Fibroblast of skin of left biceps (primary cell): ENCODE measurements around the gene HDDC2.
"Not testable (repeated sequence)": the region's sequence is repeated elsewhere in the genome, so short reads cannot be mapped to it uniquely, and the experiment has no call there.

Experiments used
- DNase-seq, 2 experiments: peaks; one replicate each; pipeline ENCODE4 v3.0.0-alpha.2; 2013; ENCODE audit warnings: low read depth in 2 of 2

Gene HDDC2

DNA sequence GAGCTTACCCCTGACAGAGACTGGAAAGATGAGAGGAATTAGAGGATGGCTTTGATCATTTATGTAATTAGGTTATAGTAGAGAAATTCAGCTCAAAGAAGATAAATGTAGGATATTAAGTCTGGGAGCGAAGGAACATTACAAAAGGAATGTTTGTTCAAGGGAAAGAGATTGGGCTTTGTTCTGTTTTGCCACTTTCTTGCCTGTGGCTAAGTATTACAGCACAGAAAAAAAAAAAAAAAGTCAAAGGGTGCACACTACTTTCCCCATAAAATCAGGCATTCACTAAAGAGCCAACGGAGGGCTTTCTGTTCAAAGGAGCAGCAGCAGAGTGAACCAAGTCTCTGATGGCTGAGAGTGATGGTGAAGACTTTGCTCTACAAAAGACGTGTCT, 5.0 kb upstream of the HDDC2 start:
- no peak for DNase-seq

DNA sequence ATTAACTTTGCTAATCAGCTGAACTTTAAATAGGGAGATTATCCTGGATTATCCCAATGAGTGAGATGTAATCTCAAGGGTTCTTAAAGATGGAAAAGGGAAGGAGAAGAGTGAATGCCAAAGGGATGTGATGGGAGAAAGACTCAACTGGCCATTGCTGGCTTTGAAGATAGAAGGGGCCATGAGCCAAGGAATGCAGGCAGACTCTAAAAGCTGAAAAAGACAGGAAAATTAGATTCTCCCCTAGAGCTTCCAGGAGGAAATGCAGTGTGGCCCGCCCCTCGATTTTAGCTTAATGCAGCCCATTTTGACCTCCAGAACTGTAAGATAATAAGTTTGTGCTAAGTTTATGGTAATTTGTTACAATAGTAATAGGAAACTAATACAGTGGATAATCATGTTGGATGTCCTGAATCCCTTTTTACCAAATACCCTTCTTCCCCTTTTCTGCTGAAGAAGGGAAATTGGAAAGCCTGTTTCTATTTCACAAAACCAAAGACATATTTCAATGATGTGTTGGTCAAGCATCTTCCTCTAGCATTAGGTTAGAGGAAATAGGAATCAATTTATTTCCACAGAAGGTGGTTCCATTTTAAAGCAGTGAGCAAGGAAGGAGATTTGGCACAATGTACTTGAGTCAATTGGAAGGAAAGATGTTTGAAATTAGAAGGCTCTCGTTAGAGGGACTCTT, 3.3 kb upstream of the HDDC2 start:
- no peak for DNase-seq

DNA sequence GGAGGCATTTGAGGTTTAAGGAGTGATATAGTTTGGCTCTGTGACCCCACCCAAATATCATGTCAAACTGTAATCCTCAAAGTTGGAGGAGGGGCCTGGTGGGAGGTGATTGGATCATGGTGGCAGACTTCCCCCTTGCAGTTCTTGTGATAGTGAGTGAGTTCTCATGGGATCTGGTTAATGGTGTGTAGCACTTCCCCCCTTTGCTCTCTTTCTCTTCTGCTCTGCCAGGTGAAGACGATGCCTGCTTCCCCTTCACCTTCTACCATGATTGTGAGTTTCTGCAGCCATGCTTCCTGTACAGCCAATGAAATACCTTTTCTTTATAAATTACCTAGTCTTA, 1.7 kb upstream of the HDDC2 start:
- DNase-seq, result no peak

DNA sequence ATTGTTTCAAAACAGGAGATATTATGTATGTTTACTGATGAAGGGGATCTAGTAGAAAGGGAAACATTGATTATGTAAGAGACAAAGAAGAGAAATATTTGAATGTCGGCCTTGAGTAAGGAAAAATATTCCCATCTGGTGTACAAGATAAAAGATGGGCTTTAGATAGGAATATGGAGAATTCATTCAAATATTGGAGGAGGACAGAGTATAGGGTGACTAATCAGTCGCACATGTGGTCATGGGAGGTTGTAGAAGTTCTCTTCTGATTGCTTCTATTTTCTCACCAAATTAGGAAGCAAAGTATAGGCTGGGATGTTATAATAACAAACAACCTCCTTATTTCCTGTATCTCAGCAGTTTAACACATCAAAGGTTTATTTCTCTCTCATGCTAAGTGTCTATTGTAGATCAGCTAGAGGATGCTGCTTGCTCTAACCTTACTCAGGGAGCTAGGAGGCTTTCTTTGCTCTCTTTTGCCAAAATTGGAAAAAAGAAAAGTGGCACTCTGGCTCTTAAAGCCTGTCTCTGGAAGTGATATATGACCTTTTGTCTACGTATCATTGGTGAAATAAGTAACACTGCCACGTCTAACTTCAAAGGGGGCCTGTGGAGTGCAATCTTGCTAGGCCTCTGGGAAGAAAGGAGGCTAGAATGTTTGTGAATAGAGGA, 1.2 kb upstream of the HDDC2 start:
- DNase-seq, result peak; percentile 18 to 22

DNA sequence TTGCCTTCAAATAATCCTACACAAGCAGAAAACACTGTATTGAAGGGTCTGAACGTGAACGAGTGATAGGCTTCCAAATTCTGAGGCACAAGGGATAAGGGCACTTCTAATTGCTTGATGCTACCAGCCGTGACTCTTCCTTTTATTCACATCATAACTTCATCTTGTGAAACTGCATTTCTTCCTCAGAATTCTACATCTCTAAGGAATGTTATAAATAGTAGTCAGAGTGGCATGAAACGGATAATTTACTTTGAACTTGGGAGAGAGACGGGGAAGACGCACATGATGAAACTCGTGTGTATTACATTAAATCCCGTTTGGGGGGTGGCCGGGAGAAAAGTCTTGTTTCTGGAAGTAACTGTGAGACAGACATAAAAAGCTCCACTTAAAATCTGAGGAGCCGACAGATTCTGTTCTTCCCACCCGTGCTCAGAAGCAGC, 754 bp downstream of the HDDC2 start:
- peak; percentile 5 to 19 for DNase-seq

DNA sequence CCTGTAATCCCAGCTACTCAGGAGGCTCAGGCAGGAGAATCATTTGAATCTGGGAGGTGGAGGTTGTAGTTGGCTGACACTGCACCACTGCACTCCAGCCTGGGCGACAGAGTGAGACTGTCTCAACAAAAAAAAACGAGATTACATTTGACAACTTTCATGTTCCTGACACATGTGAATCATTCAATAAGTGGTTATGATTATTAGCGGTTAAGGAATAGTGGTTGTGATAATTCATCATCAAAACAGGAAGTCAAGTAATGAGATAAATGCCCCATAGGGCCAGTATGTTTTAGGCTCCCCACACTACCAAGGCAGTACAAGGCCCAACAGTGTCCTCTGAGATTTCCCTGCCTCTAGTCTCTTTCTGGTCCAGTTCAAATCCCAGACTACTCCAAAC, 2.5 kb downstream of the HDDC2 start:
- no peak for DNase-seq

DNA sequence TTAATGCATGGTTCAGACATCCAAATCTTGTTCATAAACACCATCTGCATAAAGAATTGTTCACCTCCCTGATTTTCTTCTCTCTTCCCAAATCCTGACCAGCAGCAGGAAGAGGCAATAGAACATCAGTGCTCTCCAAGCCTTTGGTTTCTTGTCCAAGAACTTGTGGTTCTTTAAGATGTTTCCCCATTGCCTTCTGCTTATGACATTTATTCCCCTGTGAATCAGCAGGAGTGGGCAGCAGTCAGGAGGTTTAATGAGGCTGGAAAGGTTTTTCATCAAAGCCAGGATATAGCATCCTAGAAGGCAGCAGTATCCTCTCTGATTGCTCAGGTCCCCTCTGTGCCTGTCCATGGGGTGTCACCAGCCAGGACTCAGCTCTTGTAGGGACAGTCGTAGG, 5.3 kb downstream of the HDDC2 start:
- no peak for DNase-seq

DNA sequence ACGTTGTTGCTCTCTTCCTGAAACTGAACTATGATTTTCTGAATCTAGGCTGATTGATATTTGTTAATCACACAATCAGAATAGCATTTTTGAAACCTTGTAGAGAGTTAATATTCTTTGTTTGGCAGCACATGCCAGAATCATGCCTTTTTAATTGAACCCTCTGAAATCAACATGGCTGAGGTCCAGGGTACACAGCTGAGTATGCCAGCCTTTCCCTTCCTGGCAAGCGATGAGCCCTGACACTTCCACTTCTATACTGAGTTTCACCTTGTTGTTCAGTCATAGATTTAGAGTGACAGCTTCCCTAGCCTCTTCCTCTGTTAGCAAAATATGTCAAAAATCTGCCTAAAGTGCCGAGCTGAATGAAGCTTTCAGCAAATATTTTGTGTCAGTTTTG, 6.8 kb downstream of the HDDC2 start:
- DNase-seq, result no peak

DNA sequence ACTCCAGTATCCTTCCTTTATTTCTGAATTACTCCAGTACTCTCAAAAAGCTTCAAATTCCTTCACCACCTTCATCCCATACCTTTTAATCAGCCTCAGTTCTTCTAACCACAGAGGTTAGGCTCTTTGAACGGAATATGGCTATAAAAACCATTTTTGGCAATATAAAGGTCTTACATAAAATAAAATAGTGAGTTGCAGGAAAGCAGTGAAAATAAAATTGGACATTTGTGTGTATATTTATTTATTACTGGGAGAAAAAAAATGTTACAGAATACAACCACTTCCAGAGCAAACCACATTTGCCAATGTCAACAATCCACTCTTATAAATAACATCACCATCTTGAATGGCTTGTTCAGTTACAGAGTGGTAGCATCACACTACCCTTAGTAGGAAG, 7.7 kb downstream of the HDDC2 start:
- DNase-seq, result no peak

DNA sequence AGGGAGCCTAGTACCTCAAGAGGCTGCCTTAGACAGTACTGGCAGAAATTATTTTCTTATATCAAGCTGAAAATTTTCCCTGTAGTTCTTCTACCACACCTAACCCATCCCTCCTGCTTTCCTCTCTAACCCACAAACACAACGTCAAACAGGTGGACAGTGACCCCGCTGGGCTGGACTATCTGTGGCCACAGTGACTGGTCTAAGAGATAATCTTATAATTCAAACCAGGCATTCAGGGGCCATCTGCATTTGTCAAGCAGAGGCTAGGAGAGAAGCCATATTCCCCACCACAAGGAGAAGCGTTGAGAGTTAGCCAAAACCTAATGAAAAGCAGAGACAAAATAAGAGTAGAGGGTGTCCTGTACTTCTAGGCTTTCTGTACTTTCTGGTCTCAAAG, 8.2 kb downstream of the HDDC2 start:
- DNase-seq, result no peak

DNA sequence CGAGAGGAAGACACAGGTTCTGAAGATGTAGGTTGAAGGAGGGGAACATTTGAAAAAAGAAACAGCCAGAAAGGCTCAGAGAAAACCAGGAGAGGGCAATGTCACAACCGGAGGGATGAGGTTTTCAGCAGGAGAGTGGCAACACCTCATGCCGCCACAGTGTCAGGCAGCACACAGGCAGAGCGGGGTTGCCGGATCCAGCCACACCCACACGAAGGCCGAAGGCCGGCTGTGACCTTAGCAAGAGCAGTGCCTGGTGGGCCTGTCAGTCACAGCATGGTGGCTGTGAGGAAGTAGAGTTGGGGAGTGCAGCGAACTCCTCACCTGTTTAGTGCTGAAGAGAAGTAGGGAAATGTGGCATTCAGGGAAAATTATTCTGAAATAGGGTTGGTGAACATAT, 14.0 kb downstream of the HDDC2 start:
- DNase-seq, result no peak

DNA sequence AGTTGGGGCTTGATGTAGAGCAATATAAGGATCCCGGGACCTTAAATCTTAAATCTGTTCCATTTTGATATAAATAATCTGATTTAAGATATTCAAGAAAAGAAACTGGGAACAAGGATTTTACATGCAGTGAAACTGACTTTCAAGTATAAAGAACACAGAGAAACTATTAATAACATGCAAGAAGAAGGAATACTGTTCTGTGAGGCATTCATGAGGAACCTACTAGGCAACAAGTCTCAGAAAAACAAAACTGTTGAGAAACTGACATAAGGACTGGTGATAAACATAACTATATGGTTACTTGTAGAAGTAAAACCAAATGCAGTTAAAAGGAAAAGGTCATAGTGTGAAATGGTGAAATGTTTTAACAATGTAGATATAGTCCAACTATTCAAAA, 15.8 kb downstream of the HDDC2 start:
- no peak for DNase-seq

DNA sequence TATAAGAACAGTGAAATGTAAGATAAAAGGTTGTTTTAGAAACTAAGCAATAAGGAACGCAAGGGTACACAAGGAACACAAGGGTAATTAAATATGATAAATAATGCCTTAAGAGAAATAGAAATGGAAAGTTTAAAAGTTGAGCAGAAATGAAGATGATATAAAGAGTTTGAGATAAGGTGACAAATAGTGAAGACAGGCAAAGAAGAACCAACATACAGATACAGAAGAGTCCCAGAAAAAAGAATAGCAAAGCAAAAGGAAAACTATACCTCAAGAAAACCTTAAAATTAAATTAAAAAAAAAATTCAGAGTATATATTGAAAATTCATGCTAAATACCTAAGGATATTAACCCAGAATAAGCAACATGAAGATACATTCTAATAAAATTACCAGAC, 16.4 kb downstream of the HDDC2 start:
- no peak for DNase-seq

DNA sequence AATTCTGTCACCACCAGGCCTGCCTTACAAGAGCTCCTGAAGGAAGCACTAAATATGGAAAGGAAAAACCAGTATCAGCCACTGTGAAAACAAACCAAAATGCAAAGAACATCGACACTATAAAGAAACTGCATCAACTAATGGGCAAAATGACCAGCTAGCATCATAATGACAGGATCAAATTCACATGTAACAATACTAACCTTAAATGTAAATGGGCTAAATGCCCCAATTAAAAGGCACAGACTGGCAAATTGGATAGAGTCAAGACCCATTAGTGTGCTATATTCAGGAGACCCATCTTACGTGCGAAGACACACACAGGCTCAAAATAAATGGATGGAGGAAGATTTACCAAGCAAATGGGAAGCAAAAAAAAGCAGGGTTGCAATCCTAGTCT, 19.3 kb downstream of the HDDC2 start:
- DNase-seq, result not testable (repeated sequence)

DNA sequence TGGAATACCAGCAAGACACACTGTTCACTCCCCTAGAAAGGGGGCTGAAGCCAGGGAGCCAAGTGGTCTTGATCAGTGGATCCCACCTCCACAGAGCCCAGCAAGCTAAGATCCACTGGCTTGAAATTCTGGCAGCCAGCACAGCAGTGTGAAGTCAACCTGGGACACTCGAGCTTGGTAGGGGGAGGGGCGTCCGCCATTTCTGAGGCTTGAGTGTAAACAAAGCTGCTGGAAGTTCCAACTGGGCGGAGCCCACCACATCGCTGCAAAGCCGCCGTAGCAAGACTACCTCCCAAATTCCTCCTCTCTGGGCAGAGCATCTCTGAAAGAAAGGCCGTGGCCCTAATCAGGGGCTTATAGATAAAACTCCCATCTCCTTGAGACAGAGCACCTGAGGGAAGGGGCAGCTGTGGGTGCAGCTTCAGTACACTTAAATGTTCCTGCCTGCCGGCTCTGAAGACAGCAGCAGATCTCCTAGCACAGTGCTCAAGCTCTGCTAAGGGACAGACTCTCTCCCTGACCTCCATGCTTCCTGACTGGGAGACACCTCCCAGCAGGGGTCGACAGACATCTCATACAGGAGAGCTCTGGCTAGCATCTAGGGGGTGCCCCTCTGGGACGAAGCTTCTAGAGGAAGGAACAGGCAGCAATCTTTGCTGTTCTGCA, 21.3 kb downstream of the HDDC2 start:
- not testable (repeated sequence) for DNase-seq

DNA sequence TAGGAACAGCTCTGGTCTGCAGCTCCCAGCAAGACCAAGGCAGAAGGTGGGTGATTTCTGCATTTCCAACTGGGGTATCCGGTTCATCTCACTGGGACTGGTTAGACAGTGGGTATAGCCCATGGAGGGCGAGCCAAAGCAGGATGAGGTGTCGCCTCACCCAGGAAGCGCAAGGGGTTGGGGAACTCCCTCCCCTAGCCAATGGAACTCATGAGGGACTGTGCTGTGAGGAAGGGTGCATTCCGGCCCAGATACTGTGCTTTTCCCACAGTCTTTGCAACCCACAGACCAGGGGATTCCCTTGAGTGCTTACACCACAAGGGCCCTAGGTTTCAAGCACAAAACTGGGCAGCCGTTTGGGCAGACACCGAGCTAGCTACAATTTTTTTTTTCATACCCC, 21.8 kb downstream of the HDDC2 start:
- DNase-seq, result no peak

DNA sequence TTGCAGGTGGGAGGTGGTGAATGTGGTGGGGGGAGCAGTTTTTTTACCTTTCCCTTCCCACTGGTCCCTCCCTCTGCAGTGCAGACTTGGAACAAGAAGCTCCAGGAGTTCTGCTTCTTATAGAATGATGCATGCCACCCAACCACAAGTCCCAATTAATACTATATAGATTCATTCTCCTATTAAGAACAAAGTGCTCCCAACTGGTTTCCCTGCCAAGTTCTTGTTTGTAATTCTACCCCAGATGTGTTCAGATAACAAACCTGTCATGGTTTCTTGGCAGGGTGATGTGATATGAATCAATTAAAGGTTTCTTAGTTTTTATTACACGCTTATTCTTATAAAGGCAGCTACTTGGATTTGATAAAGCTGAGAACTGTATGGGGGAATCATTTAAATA, 23.9 kb downstream of the HDDC2 start:
- DNase-seq, result no peak

DNA sequence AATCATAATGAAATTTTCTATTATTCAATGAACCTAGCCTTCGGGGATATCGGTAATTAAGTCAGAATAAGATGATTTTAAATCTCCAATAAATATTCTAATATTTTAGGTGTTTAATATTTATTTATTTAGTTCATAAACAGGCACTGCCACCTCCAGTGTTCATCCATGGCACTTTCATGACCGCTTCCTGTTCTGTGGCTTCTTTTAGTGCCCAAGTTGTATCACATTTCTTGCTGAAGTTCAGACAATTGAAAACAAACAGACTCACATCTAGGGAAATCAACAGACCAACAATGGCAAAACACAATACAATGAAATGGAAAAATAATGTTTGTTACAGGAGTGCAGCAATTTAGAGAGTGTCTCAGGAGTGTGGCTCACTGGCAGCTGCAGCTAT, 26.0 kb downstream of the HDDC2 start:
- no peak for DNase-seq

DNA sequence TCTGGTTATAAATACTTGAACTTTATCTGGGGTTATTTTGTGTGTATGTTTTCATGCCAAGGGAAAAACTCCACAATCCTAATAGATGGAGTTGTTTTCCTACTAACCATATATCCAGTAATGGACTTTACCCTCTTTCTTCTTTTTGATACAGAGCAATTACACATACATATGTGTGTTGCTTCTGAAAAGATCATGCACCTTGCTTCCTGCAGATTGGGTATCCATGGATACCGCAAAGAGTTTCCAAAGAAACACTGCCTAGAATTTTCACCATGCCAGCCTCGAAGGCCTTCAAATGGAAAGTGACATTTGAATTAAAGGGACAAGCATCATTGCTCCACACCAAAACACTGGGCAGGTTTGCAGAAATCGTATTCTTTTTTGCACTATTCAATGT, 26.8 kb downstream of the HDDC2 start:
- no peak for DNase-seq

DNA sequence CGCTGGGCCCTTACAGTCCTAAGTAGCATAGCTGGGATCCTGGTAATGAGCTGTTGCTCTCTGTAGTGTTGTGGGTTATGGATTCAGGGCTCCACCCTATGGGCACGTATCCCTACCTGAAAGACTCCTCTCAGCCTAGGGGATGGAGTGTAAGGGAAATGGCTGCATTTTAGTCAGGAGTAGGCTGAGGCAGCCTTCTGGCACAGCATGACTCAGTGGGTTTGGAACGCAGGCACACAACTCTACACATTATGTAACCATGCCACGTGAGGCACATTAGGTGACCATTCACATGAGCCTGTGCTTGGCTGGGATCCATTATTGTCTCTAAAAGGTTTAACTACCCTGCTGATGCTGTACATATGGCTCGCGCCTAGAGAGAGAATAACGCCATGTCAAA, 27.8 kb downstream of the HDDC2 start:
- no peak for DNase-seq

DNA sequence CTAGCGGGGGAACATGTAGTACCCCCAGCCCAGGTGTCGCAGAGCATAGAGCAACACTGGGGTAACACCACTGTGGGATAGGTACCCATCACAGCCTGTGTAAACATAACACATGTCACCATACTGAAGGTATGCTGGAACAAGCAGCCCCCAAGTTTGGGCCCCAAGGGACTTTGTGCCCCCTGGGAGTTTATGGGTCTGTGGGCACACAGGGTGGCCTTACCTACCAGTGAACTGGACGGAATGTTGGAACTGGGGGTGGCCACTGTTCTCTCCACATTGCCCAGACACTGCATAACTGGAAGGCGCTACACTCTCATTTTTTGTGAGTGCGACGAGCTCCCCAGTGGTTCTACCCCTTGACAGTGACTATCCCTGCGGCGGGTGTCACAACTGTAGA, 28.5 kb downstream of the HDDC2 start:
- no peak for DNase-seq

DNA sequence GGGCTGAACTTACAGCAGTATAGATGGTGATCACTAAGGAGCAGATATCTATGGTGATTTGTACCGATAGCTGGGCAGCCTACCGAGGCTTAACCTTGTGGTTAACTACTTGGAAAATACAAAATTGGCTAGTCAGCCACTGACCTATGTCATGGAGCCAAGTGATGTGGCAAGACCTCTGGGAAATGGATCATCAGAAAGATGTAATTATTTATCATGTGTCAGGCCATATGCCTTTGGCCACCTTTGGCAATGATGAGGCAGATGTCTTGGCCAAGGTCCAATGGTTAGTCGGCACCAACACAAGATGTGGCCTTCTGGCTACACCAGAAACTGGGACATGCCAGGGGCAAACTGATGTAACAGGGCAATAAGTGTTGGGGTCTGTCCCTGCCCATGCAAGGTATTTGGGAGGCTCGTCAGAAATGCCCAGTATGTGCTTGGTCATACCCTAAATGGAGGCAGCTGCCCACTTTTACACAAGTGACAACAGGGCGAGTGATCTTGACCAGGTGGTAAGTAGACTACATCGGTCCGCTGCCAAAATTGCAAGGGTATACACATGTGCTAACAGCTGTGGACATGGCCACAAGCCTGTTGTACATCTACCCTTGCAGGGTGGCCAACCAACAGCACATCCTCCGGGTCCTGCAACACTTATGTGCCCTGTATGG, 30.1 kb downstream of the HDDC2 start:
- no peak for DNase-seq

DNA sequence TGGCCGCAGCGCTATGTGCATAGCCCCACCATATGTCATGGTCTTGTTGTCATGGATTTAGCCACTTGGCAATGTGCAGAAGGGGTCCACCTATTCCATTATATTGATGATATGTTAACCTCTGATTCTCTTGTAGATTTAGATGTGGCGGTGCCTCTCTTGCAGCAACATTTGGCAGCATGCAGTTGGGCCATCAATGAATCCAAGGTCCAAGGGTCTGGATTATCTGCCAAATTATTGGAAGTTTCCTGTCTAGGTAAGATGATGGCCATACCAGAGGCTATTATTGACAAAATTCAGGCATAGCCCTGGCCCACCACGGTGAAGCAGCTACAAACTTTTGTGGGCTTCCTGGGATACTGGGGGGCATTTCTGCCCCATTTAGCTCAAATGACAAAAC, 31.4 kb downstream of the HDDC2 start:
- DNase-seq, result no peak
